A673 (cell line): ENCODE results near the gene NHERF2. TPM values are rescaled to one million over a fixed set of nuclear protein-coding genes. Genes with fewer than 3 reads are reported as not detected.

ENCODE experiments used
- BruUV-seq: library from RNA; stranded (reverse); fragments of 400-500 nt; replicated peaks from 2 replicates; lab custom pipeline; 2021; lab: Mats Ljungman, UMichigan
- CTCF ChIA-PET: fragments of 300-600 bp; sonication (Branson Sonifier 250); formaldehyde crosslinking; loops from one replicate; lab custom pipeline; 2022; ENCODE audit warnings: antibody characterized with exemption; lab: Charles Lee
- POLR2A ChIA-PET: fragments of 300-600 bp; sonication (Branson Sonifier 250); formaldehyde crosslinking; loops from one replicate; lab custom pipeline; 2022; ENCODE audit warnings: antibody characterized with exemption; ENCODE audit not compliant: low non-redundant PET; lab: Charles Lee
- DNase-seq: peaks from one replicate; pipeline ENCODE4 v3.0.0-alpha.2; 2015; ENCODE audit warnings: low spot score
- H3K27ac ChIP-seq: fragments of 200-600 bp; sonication (generic); 2 replicates; pipeline ENCODE4 v1.5.1; 2016; ENCODE audit warnings: mixed run types, low read depth, mild to moderate bottlenecking, mixed read lengths, antibody characterized with exemption, low read length; ENCODE audit not compliant: poor library complexity, severe bottlenecking
- H3K27me3 ChIP-seq: fragments of 200-600 bp; sonication (generic); replicated peaks from 2 replicates; pipeline ENCODE4 v1.6.1; 2017; ENCODE audit warnings: mixed run types, low read depth, mild to moderate bottlenecking, mixed read lengths, antibody characterized with exemption, low read length; ENCODE audit not compliant: insufficient read depth, poor library complexity
- H3K36me3 ChIP-seq: fragments of 200-600 bp; sonication (generic); 2 replicates; pipeline ENCODE4 v1.6.1; 2016; ENCODE audit warnings: mixed run types, mild to moderate bottlenecking, mixed read lengths, antibody characterized with exemption, low read length; ENCODE audit not compliant: insufficient read depth, poor library complexity, severe bottlenecking
- H3K4me1 ChIP-seq: fragments of 200-600 bp; sonication (generic); 2 replicates; pipeline ENCODE4 v1.6.1; 2017; ENCODE audit warnings: mixed run types, mild to moderate bottlenecking, mixed read lengths, antibody characterized with exemption, low read length; ENCODE audit not compliant: insufficient read depth, poor library complexity, severe bottlenecking
- H3K4me3 ChIP-seq: fragments of 200-600 bp; sonication (generic); 2 replicates; pipeline ENCODE4 v1.5.1; 2016; ENCODE audit warnings: low read depth, mixed run types, mild to moderate bottlenecking, mixed read lengths, low read length; ENCODE audit not compliant: poor library complexity, severe bottlenecking
- H3K9me3 ChIP-seq: fragments of 200-600 bp; sonication (generic); 2 replicates; pipeline ENCODE4 v1.6.1; 2016; ENCODE audit warnings: mixed run types, low read depth, mild to moderate bottlenecking, mixed read lengths, antibody characterized with exemption, low read length; ENCODE audit not compliant: poor library complexity, severe bottlenecking
- EZH2 ChIP-seq: fragments of 200-600 bp; sonication (generic); IDR thresholded peaks from 2 replicates; pipeline ENCODE4 v1.6.1; 2017; ENCODE audit warnings: borderline replicate concordance, low read depth, mild to moderate bottlenecking, mixed read lengths, antibody characterized with exemption, low read length; ENCODE audit not compliant: poor library complexity, severe bottlenecking
- intact Hi-C: fragments of 100-400 bp; cut with micrococcal nuclease; formaldehyde crosslinking; loops from one replicate; pipeline ENCODE4 v1.10.0; 2022; ENCODE audit not compliant: unreplicated experiment
- total RNA-seq: library from RNA; stranded (reverse); gene quantifications from 2 replicates; pipeline ENCODE4 v1.2.3, GENCODE V29; 2021
- TF ChIP-seq, protein P1 (sequence below): fragments of 300-800, 200-600 bp; sonication (generic); conservative IDR thresholded peaks from 2 replicates; pipeline ENCODE4 v1.5.1; 2017; ENCODE audit warnings: low read depth, mild to moderate bottlenecking, antibody characterized with exemption, low read length, moderate library complexity, mixed read lengths

NHERF2 gene
- total RNA-seq, 1 experiment from 2014 or later, result 19.5 TPM

GRCh38 chr16:2034696-2035430 is 8.2 kb downstream of the NHERF2 start:
- Histone ChIP-seq H3K36me3 (peaks cover 4% of the 10 kb centered on the region), H3K27me3 (no peaks in the 10 kb centered on the region), H3K9me3 (no peaks in the 10 kb centered on the region), H3K27ac (peak overlapping the region; percentile 68), H3K4me3 (no peak overlapping the region), H3K4me1 (peaks cover 49% of the 10 kb centered on the region)
- no peak for TF ChIP-seq EZH2
- TF ChIP-seq, protein P1, sequence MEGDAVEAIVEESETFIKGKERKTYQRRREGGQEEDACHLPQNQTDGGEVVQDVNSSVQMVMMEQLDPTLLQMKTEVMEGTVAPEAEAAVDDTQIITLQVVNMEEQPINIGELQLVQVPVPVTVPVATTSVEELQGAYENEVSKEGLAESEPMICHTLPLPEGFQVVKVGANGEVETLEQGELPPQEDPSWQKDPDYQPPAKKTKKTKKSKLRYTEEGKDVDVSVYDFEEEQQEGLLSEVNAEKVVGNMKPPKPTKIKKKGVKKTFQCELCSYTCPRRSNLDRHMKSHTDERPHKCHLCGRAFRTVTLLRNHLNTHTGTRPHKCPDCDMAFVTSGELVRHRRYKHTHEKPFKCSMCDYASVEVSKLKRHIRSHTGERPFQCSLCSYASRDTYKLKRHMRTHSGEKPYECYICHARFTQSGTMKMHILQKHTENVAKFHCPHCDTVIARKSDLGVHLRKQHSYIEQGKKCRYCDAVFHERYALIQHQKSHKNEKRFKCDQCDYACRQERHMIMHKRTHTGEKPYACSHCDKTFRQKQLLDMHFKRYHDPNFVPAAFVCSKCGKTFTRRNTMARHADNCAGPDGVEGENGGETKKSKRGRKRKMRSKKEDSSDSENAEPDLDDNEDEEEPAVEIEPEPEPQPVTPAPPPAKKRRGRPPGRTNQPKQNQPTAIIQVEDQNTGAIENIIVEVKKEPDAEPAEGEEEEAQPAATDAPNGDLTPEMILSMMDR, result no peak
- intact Hi-C loops, result no loop called here
- no TSS peak for BruUV-seq
- CTCF ChIA-PET, result no interaction called here
- DNase-seq, result no peak
- POLR2A ChIA-PET, result no interaction called here

DNA sequence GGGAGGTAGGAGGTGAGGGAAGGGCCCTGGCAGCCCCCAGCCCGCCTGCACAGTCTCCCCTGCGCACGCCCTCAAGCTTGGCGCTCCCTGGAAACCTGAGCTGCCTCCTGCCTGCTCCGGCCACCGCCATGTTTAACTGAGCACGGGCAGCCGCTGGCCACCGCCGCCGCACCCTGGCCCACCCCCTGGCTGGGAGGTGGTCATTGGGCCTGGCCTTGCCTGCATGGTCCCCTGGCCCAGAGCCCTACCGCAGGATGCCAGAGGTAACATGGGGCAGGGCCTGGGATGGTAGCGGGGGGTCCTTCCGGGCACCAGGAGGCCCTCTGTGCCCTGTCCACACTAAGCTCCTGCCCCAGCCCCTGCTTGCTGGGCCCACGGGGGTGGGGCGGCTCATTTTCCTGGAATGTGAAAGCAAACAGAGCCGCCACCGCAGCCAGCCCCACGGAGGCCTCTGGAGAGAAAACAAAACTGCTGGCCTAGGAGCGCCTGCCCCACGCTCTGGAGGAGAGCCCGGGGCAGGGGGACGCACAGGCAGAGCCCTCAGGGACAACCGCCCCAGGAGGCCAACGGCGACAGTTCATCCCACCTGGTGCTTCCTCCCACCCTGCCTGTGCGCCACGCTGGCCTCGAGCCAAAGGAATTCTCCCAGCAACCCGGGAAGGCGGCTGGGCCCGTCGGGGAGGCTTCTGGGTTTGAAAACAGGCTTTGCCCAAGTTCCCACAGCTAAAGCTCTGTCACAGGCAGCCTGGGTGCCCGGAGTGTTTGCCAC is 8.9 kb downstream of the NHERF2 start:
- H3K27ac ChIP-seq, result peak overlapping the region; percentile 68
- TF ChIP-seq, protein P1, result no peak
- TF ChIP-seq EZH2, result no peak
- POLR2A ChIA-PET, result no interaction called here
- peaks cover 49% of the 10 kb centered on the region for H3K4me1 ChIP-seq
- intact Hi-C loops, result no loop called here
- no peak overlapping the region for H3K4me3 ChIP-seq
- DNase-seq, result peak; percentile 38
- CTCF ChIA-PET, result no interaction called here
- H3K9me3 ChIP-seq, result no peaks in the 10 kb centered on the region
- no peaks in the 10 kb centered on the region for H3K27me3 ChIP-seq
- H3K36me3 ChIP-seq, result peaks cover 4% of the 10 kb centered on the region
- no TSS peak for BruUV-seq

DNA sequence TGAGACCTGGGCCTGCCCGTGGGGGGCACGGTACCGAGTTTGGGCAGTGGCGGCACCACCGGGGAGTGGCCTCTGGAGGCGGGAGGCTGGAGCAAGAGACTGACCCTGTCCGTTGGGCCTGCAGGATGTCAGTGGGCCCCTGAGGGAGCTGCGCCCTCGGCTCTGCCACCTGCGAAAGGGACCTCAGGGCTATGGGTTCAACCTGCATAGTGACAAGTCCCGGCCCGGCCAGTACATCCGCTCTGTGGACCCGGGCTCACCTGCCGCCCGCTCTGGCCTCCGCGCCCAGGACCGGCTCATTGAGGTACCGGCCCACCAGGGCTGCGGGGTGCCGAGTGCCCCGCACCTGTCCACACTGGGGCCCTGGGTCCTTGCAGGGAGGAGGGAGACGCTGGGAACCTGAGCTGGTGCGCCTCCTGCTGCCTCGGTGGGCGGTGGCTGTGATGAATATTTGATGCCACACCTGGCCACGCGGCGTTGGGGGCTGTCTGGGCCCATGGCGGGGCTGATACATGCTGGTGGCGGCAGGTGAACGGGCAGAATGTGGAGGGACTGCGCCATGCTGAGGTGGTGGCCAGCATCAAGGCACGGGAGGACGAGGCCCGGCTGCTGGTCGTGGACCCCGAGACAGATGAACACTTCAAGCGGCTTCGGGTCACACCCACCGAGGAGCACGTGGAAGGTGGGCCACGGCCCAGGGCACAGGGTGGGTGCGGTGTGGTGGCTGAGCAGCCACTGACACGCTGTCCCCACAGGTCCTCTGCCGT is 9.7 kb downstream of the NHERF2 start:
- Histone ChIP-seq H3K4me3 (no peak overlapping the region), H3K4me1 (peaks cover 43% of the 10 kb centered on the region), H3K27ac (peak overlapping the region; percentile 68), H3K9me3 (no peaks in the 10 kb centered on the region), H3K36me3 (peaks cover 4% of the 10 kb centered on the region), H3K27me3 (no peaks in the 10 kb centered on the region)
- POLR2A ChIA-PET, result no interaction called here
- CTCF ChIA-PET, result no interaction called here
- BruUV-seq, result no TSS peak
- intact Hi-C loops, result no loop called here
- no peak for DNase-seq
- TF ChIP-seq EZH2, result no peak
- TF ChIP-seq, protein P1, result no peak
